Retina (tissue), 1 donor: ENCODE measurements around the gene ACP1.
"Not testable (repeated sequence)": the region's sequence is repeated elsewhere in the genome, so short reads cannot be mapped to it uniquely, and the experiment has no call there.

Experiments
- DNase-seq: peaks from one replicate; pipeline ENCODE4 v3.0.0-alpha.2; 2016

ACP1 gene

GRCh38 chr2:314561-315336, 50.0 kb downstream of the ACP1 start:
- no peak for DNase-seq

GRCh38 chr2:315925-316324, 51.2 kb downstream of the ACP1 start:
- not testable (repeated sequence) for DNase-seq

GRCh38 chr2:316381-316780, 51.6 kb downstream of the ACP1 start:
- DNase-seq, result no peak

- DNase-seq, result peak; percentile 65
Observed at GRCh38 chr2:317501-318424, 53.0 kb downstream of the ACP1 start.

GRCh38 chr2:319059-319600, 54.4 kb downstream of the ACP1 start:
- DNase-seq, result no peak

- no peak for DNase-seq
Observed at GRCh38 chr2:320561-320960, 55.8 kb downstream of the ACP1 start.

- no peak for DNase-seq
Observed at GRCh38 chr2:322326-322725, 57.6 kb downstream of the ACP1 start.

- no peak for DNase-seq
Observed at GRCh38 chr2:323035-323434, 58.3 kb downstream of the ACP1 start.
